ENCODE measurements around the gene KRTAP4-5. TPM values are rescaled to one million over a fixed set of nuclear protein-coding genes. Genes with fewer than 3 reads are reported as not detected.
"Not testable (repeated sequence)": the region's sequence is repeated elsewhere in the genome, so short reads cannot be mapped to it uniquely, and the experiment has no call there.

KRTAP4-5 gene
- total RNA-seq, 1 donor from 2014 or later = not detected

DNA sequence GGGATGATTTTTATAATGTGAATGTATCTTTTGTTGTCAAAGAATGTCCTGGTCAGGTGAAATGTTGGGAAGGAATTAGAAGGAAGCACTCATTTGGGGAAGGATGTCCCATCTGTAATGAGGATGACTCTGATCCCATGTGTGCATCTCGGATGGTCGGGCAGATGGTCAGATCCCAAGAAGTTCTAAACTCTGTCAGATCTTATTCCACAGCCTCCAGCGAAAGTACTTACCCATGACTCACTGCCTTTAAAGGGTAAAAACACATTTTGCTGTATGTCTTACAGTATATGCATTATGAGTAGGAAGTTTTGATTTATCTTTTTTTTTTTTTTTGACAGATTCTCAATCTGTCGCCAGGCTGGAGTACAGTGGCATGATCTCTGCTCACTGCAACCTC lies 30.9 kb downstream of the KRTAP4-5 start:
- no peak for ATAC-seq (ENCODE audit: poor library complexity)
- intact Hi-C loops (cut with DNase I) = no loop called here
- no peak for DNase-seq

- DNase-seq; intact Hi-C loops (cut with DNase I); ATAC-seq (ENCODE audit: poor library complexity): not testable (repeated sequence)
Measured at GRCh38 chr17:41117846-41118386, 31.7 kb downstream of the KRTAP4-5 start, which contains the start of gene KRTAP4-11. Gene KRTAP4-11 (minus strand): TSS chr17:41118373. CDS start chr17:41118315, 58 bp downstream.

DNA sequence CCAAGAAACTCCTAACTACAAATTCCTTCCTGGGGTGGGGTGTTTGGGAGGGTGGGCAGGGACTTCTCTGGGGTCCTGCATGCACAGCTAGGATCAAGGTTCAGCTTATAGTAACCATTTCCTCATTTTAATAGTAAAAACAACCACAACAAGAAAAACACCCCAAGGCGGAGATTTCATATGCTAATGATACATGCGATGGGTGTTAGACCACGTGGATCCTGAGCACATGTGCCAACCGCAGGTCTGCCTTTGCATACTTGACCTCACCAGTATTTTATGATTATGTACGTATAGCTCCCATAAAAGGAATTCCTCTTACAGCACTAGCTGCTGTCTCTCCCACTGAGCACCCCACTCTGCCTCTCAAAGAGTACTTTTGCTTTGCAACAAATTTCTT lies 33.3 kb downstream of the KRTAP4-5 start:
- no peak for DNase-seq
- intact Hi-C loops (cut with DNase I) = no loop called here
- ATAC-seq (ENCODE audit: poor library complexity) = no peak

DNA sequence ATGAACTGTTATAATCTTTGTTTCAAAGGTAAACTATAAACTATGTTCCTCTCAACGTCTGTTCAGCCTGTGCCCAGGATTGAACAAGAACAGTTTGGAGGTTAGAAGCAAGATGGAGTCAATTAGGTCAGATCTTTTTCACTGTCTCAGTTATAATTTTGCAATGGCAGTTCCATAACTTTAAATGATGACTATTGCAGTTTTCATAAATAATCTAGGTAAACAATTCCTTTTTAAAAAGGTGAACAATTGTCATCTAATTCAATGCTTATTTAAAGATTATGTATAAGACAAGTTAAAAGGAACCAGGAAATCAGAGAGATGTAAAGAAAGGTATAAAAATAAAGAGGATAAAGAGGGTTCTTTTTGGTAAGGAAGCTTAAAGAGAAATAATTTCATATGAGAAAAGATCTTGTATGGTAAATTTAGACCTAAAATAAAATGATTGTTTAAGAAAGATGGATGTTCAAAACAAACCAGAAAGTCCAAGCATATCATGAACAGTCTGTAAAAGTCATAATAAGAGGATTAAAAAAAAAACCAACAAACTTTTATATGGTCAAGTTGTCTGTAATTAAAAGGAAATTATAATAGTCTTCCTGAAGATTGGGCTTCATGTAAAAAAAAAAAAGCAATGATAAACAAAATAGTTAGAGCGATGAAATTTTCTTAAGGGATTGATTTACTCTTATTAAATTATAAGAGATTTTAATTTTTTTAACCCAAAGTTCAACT lies 38.3 kb downstream of the KRTAP4-5 start:
- intact Hi-C loops (cut with DNase I) = no loop called here
- DNase-seq (no peak), ATAC-seq (ENCODE audit: poor library complexity) (no peak)

GRCh38 chr17:41108728-41109386 lies 40.8 kb downstream of the KRTAP4-5 start:
- intact Hi-C loops (cut with DNase I); ATAC-seq (ENCODE audit: poor library complexity); DNase-seq: not testable (repeated sequence)

GRCh38 chr17:41107941-41108450 lies 41.6 kb downstream of the KRTAP4-5 start:
- intact Hi-C loops (cut with DNase I) = no loop called here
- ATAC-seq (ENCODE audit: poor library complexity) = no peak
- no peak for DNase-seq

- DNase-seq; intact Hi-C loops (cut with DNase I); ATAC-seq (ENCODE audit: poor library complexity): not testable (repeated sequence)
Measured at GRCh38 chr17:41105347-41105746, 44.3 kb downstream of the KRTAP4-5 start, which contains the start of gene KRTAP4-9. Gene KRTAP4-9 (plus strand): TSS chr17:41105389. CDS start chr17:41105389, 0 bp downstream.

GRCh38 chr17:41104386-41105038 lies 45.1 kb downstream of the KRTAP4-5 start:
- DNase-seq; intact Hi-C loops (cut with DNase I); ATAC-seq (ENCODE audit: poor library complexity): not testable (repeated sequence)

GRCh38 chr17:41103896-41104295 lies 45.7 kb downstream of the KRTAP4-5 start:
- no peak for DNase-seq
- intact Hi-C loops (cut with DNase I) = no loop called here
- ATAC-seq (ENCODE audit: poor library complexity) = no peak

- DNase-seq (no peak), ATAC-seq (ENCODE audit: poor library complexity) (no peak)
- intact Hi-C loops (cut with DNase I) = no loop called here
Measured at GRCh38 chr17:41101586-41102259, 47.9 kb downstream of the KRTAP4-5 start, which contains the start of gene KRTAP4-16. Gene KRTAP4-16 (minus strand): TSS chr17:41102209. CDS start chr17:41102209, 0 bp downstream.

- intact Hi-C loops (cut with DNase I); DNase-seq; ATAC-seq (ENCODE audit: poor library complexity): not testable (repeated sequence)
Measured at GRCh38 chr17:41099682-41100480, 49.7 kb downstream of the KRTAP4-5 start.

Other genes starting within 250 kb of the KRTAP4-5 start
- gene KRT23, start 212.2 kb downstream of the KRTAP4-5 start, total RNA-seq = not detected
- gene KRT39, start 182.9 kb downstream of the KRTAP4-5 start, total RNA-seq = not detected
- gene KRT40, start 165.5 kb downstream of the KRTAP4-5 start, total RNA-seq = not detected
- not detected for gene KRTAP3-3, start 155.7 kb downstream of the KRTAP4-5 start, total RNA-seq
- gene KRTAP3-2, start 149.9 kb downstream of the KRTAP4-5 start, total RNA-seq = not detected
- gene KRTAP3-1, start 140.7 kb downstream of the KRTAP4-5 start, total RNA-seq = not detected
- gene KRTAP1-5, start 122.6 kb downstream of the KRTAP4-5 start, total RNA-seq = not detected
- not detected for gene KRTAP1-4, start 119.6 kb downstream of the KRTAP4-5 start, total RNA-seq
- not detected for gene KRTAP1-3, start 115.0 kb downstream of the KRTAP4-5 start, total RNA-seq
- gene KRTAP1-1, start 108.4 kb downstream of the KRTAP4-5 start, total RNA-seq = not detected
- gene KRTAP2-1, start 102.5 kb downstream of the KRTAP4-5 start, total RNA-seq = not detected
- gene KRTAP2-2, start 94.6 kb downstream of the KRTAP4-5 start, total RNA-seq = not detected
- not detected for gene KRTAP2-3, start 89.7 kb downstream of the KRTAP4-5 start, total RNA-seq
- gene KRTAP2-4, start 83.9 kb downstream of the KRTAP4-5 start, total RNA-seq = not detected
- not detected for gene KRTAP4-7, start 65.7 kb downstream of the KRTAP4-5 start, total RNA-seq
- not detected for gene KRTAP4-8, start 51.7 kb downstream of the KRTAP4-5 start, total RNA-seq
- not detected for gene KRTAP4-16, start 47.6 kb downstream of the KRTAP4-5 start, total RNA-seq
- gene KRTAP4-9, start 44.4 kb downstream of the KRTAP4-5 start, total RNA-seq = not detected
- gene KRTAP4-11, start 31.5 kb downstream of the KRTAP4-5 start, total RNA-seq = not detected
- not detected for gene KRTAP4-12, start 25.6 kb downstream of the KRTAP4-5 start, total RNA-seq
- not detected for gene KRTAP4-6, start 9.3 kb downstream of the KRTAP4-5 start, total RNA-seq
- gene KRTAP4-4, start 10.9 kb upstream of the KRTAP4-5 start, total RNA-seq = not detected
- gene KRTAP4-3, start 18.4 kb upstream of the KRTAP4-5 start, total RNA-seq = not detected
- not detected for gene KRTAP4-2, start 28.4 kb upstream of the KRTAP4-5 start, total RNA-seq
- gene KRTAP4-1, start 35.1 kb upstream of the KRTAP4-5 start, total RNA-seq = not detected
- not detected for gene KRTAP9-1, start 40.1 kb upstream of the KRTAP4-5 start, total RNA-seq
- not detected for gene KRTAP9-2, start 76.8 kb upstream of the KRTAP4-5 start, total RNA-seq
- not detected for gene KRTAP9-3, start 82.6 kb upstream of the KRTAP4-5 start, total RNA-seq
- not detected for gene KRTAP9-8, start 88.2 kb upstream of the KRTAP4-5 start, total RNA-seq
- gene KRTAP9-4, start 99.9 kb upstream of the KRTAP4-5 start, total RNA-seq = not detected
- gene KRTAP9-9, start 105.6 kb upstream of the KRTAP4-5 start, total RNA-seq = not detected
- gene KRTAP9-6, start 115.6 kb upstream of the KRTAP4-5 start, total RNA-seq = not detected
- not detected for gene KRTAP9-7, start 125.9 kb upstream of the KRTAP4-5 start, total RNA-seq
- not detected for gene KRTAP29-1, start 153.0 kb upstream of the KRTAP4-5 start, total RNA-seq
- not detected for gene KRTAP16-1, start 159.5 kb upstream of the KRTAP4-5 start, total RNA-seq
- gene KRTAP17-1, start 165.9 kb upstream of the KRTAP4-5 start, total RNA-seq = not detected
- gene KRT33A, start 201.0 kb upstream of the KRTAP4-5 start, total RNA-seq = not detected
- not detected for gene KRT33B, start 220.0 kb upstream of the KRTAP4-5 start, total RNA-seq
- not detected for gene KRT34, start 232.5 kb upstream of the KRTAP4-5 start, total RNA-seq
- not detected for gene KRT31, start 247.8 kb upstream of the KRTAP4-5 start, total RNA-seq